GM18867 (cell line): ENCODE measurements around the gene CPA4.
"Not testable (repeated sequence)": the region's sequence is repeated elsewhere in the genome, so short reads cannot be mapped to it uniquely, and the experiment has no call there.

Experiments used
- ATAC-seq: cut with Tn5 transposase; IDR thresholded peaks from one replicate; pipeline ENCODE4 v1.9.1; 2021; ENCODE audit warnings: mild to moderate bottlenecking, moderate library complexity; ENCODE audit not compliant: unreplicated experiment

The CPA4 gene, protein sequence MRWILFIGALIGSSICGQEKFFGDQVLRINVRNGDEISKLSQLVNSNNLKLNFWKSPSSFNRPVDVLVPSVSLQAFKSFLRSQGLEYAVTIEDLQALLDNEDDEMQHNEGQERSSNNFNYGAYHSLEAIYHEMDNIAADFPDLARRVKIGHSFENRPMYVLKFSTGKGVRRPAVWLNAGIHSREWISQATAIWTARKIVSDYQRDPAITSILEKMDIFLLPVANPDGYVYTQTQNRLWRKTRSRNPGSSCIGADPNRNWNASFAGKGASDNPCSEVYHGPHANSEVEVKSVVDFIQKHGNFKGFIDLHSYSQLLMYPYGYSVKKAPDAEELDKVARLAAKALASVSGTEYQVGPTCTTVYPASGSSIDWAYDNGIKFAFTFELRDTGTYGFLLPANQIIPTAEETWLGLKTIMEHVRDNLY

GRCh38 chr7:130292682-130293257, at the start of gene CPA4:
Gene CPA4 (plus strand): TSS chr7:130293161. CDS start chr7:130293181, 20 bp downstream.
- no peak for ATAC-seq

GRCh38 chr7:130243486-130243885, 49.5 kb upstream of the CPA4 start:
- ATAC-seq: not testable (repeated sequence)

DNA sequence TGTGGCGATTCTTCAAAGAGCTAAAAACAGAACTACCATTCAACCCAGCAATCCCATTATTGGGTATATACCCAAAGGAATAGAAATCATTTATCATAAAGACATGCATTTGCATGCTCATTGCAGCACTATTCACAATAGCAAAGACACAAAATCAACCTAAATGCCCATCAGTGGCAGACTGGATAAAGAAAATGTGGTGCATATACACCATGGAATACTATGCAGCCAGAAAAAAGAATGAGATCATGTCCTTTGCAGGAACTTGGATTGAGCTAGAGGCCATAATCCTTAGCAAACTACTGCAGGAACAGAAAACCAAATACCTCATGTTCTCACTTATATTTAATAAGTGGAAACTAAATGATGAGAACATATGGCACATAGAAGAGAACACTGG, 46.5 kb upstream of the CPA4 start:
- not testable (repeated sequence) for ATAC-seq

DNA sequence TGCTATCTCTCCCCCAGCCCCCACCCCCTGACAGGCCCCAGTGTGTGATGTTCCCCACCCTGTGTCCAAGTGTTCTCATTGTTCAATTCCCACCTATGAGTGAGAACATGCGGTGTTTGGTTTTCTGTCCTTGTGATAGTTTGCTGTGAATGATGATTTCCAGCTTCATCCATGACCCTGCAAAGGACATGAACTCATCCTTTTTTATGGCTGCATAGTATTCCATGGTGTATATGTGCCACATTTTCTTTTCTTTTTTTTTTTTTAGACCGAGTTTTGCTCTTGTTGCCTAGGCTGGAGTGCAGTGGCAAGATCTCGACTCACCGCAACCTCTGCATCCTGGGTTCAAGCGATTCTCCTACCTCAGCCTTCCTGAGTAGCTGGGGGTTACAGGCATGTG, 44.1 kb upstream of the CPA4 start:
- not testable (repeated sequence) for ATAC-seq

- ATAC-seq: not testable (repeated sequence)
These were observed 43.3 kb upstream of the CPA4 start for GRCh38 chr7:130249626-130250025.

DNA sequence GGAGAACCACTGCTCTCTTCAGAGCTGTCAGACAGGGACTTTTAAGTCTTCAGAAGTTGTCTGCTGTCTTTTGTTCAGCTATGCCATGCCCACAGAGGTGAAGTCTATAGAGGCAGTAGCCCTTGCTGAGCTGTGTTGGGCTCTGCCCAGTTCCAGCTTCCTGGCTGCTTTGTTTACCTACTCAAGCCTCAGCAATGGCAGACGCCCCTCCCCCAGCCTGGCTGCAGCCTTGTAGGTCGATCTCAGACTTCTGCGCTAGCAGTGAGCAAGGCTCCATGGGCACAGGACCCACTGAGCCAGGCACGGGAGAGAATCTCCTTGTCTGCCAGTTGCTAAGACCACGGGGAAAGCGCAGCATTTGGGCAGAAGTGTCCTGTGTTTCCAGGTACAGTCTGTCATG, 38.4 kb upstream of the CPA4 start:
- no peak for ATAC-seq

DNA sequence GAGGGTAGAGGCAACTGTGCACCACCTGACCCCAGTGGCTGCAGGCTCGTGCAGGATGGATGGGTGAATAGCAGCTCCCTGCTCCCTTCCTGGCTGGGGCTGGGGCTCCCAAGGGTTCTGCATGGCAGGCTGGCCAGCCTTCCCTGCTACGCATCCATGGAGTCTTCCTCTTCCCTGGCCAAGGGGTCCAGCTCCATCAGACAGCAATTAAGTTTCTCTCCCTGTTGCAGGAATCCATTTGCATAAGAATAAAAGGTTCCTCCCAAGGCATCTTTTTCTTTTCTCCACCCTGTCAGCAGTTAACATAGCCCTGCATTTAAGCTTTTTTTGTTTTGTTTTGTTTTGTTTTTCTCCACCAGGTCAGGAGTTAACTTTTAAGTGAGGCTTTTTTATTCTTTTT, 36.3 kb upstream of the CPA4 start:
- ATAC-seq: no peak

GRCh38 chr7:130258494-130259078, 34.4 kb upstream of the CPA4 start:
- ATAC-seq: no peak

DNA sequence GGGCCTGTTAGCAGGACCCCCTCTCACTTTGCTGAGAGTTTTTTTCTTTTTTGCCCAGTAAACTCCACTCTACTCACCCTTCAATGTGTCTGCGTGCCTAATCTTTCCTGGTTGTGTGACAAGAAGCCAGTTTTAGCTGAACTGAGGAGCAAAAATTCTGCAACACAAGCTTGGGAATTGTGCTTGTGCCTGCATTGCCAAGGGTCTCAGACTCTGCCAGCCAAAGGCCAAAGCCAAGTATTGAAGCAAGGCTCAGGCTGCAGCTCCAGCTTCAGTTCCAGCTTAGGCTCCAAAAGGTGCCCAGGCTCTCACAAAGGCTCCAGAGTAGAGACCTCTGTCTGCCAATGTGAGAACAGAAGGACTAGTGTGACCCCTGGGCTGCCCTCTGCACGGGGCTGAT, 30.5 kb upstream of the CPA4 start:
- no peak for ATAC-seq

DNA sequence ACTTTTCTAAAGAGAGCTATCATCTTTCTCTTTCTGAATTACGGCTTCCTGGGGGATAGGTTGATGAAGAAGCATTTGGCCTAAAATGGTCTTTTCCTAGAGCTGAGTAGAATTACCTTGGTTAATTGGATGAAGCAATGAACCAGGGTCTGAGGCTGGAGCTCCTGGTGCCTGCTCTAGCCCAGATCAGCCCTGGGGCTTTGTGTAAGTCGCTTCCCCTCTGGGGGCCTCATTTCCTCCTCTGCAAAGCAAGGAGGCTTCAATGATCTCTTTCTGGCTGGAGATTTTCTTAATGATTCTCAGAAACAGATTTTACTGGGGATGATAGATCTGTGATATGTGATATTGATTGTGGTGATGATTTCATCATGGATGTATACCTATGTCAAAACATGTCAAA, 29.8 kb upstream of the CPA4 start:
- no peak for ATAC-seq

- ATAC-seq: no peak
These were observed 26.6 kb upstream of the CPA4 start, which contains the start of gene CPA2 for GRCh38 chr7:130266258-130266960. Gene CPA2 (plus strand): TSS chr7:130266863. CDS start chr7:130266882, 19 bp downstream.

GRCh38 chr7:130266961-130267321, 26.0 kb upstream of the CPA4 start:
- no peak for ATAC-seq

- no peak for ATAC-seq
These were observed 24.3 kb upstream of the CPA4 start for GRCh38 chr7:130268463-130269317.

GRCh38 chr7:130269318-130269694, 23.7 kb upstream of the CPA4 start:
- no peak for ATAC-seq

- no peak for ATAC-seq
These were observed 21.8 kb upstream of the CPA4 start for GRCh38 chr7:130270947-130271800.

DNA sequence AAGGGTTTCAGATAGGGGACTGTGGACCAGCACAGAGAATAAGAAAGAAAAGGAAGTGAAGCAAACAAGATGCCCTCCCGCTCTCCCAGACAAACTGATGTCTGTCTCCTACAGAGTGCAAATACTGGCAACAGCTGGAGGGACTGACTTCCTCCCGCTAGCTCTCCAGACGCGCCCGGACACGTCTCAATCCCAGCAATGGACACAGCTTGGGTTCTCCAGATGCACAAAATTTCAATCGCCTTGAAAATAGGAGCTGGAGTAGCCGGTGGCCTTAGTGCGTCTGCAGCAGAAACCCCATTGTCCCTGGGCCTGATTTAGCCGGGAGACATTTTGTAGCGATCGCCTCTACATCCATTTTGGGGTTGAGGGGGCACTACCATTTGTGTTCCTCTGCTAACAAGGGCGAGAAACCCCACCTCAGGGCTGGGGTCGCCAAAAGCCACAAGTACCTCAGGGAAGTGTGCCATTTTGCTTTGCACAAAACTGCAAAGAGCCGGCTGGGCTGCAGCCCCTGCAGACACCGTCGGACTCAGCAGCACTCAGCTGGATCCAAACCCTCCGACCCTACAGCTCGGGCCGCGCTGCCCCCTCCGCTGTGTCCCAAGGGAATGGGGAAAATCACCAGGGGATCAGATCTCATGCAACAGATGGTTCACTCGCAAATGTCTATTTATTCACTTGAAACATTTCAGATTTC, 20.4 kb upstream of the CPA4 start:
- ATAC-seq: no peak

DNA sequence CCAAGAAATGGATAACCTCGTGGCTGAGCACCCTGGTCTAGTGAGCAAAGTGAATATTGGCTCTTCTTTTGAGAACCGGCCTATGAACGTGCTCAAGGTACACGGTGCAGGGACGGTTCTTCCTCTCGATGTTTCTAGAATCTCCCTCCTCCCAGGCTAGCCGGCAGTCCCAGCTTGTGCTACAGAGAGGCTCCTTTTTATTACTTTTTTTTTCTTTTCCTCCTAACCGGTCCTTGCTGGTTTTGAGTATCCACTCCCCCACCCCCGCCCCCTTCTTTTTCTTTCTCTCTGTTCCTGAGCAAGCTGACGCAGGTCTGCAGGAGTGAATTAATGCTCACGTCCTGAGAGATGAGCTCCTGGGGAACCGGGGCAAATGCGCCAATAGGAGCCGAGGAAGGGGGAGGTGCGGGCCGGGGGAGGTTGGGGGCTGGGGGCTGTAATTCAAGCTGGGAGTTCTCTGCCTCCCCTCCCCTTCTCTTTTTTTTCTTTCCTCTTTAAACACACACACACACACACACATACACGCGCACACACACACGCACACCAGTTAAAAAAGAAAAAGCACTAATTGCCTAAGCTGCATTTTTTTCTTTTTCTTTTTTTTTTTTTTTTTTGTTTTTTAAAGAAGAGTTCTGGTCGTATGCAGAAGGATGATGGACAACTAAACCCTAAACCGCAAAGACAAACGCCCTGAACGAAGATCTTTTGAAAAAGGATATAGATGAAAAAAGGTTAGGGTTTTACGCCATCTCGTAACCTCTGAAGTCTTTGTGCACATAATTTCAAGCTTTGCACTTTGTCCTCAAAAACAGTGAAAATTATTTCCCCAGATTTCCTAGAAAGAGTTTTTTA, 19.7 kb upstream of the CPA4 start:
- ATAC-seq: no peak

DNA sequence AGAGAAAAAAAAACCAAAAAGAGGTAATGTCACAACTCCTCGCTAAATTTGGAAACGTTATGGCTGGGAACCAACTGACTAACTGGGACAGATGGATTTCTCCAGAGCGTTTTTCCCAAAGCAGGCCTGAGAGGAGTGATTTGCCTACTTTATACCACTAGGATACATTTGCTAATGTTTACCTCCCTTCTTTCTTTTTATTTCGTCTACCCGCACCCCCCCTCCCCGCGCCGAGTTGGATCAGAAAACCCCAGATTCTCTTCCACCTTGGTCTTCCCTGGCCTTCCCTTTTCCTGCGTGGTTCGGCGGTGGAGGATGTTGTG, 19.1 kb upstream of the CPA4 start:
- ATAC-seq: no peak
